Measurements from ENCODE around the gene WIPI1. TPM values are rescaled to one million over a fixed set of nuclear protein-coding genes. Genes with fewer than 3 reads are reported as not detected.
A peak's percentile ranks its signal among the peaks of the same experiment; 100 is the strongest.

WIPI1 gene
- polyA plus RNA-seq, 2 of the 4 experiments (the other 2 are of a cell fraction) = 9.5 to 19.7 TPM

GRCh38 chr17:68480885-68481284 lies 23.6 kb upstream of the WIPI1 start:
- H3K27ac ChIP-seq = no peak overlapping the region
- H3K4me3 ChIP-seq = no peak overlapping the region
- no peak overlapping the region for H3K4me2 ChIP-seq
- H3K9me3 ChIP-seq = peaks cover 3% of the 10 kb centered on the region; the same call in 2 of the 3 replicates
- FAIRE-seq (no peak), DNase-seq (ENCODE audit: low read depth in 1 of 2, low spot score in 1 of 2) (no peak), ATAC-seq (no peak)
- ChIA-PET CTCF (interaction anchor here (0.9 to 3.5 kb wide), 7 partner anchors 8 to 439 kb away, joined by 3 to 22 read pairs (median 4); no protein-coding TSS in a partner anchor), POLR2A (no interaction called here)
- no peaks in the 10 kb centered on the region for H3K4me1 ChIP-seq
- 45% methylated on average over 4 of the region's 4 CpGs for WGBS (ENCODE audit: missing lambda C conversion rate)
- TF ChIP-seq NFE2L2 (conservative IDR thresholded peaks at IDR 0.05; ENCODE audit: low read length) = no peak
- no peak for TF ChIP-seq FOSL2 (IDR thresholded peaks at IDR 0.05)
- no peak for TF ChIP-seq FOSL2 (CRISPR knock-in tag; IDR thresholded peaks at IDR 0.05)
- no peak for TF ChIP-seq NR3C1 (IDR thresholded peaks at IDR 0.05)
- no peak for TF ChIP-seq POLR2A (IDR thresholded peaks at IDR 0.05; ENCODE audit: low read length)
- TF ChIP-seq KDM1A (IDR thresholded peaks at IDR 0.05; ENCODE audit: low read depth) = no peak
- no peak for TF ChIP-seq ZC3H11A (IDR thresholded peaks at IDR 0.05)
- no peak for TF ChIP-seq RARB (CRISPR knock-in tag; IDR thresholded peaks at IDR 0.05)
- no peak for TF ChIP-seq NPAS2 (CRISPR knock-in tag; IDR thresholded peaks at IDR 0.05; ENCODE audit: borderline replicate concordance)
- no peak for TF ChIP-seq SREBF2 (IDR thresholded peaks at IDR 0.05)
- TF ChIP-seq GATA3 (IDR thresholded peaks at IDR 0.05; ENCODE audit: borderline replicate concordance) = no peak
- no peak for TF ChIP-seq MAFK (IDR thresholded peaks at IDR 0.05; ENCODE audit: partially characterized antibody)
- TF ChIP-seq, protein P1, sequence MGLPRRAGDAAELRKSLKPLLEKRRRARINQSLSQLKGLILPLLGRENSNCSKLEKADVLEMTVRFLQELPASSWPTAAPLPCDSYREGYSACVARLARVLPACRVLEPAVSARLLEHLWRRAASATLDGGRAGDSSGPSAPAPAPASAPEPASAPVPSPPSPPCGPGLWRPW (IDR thresholded peaks at IDR 0.05) = no peak
- no peak for TF ChIP-seq HEYL (CRISPR knock-in tag; IDR thresholded peaks at IDR 0.05)
- TF ChIP-seq HDAC2 (IDR thresholded peaks at IDR 0.05) = no peak

DNA sequence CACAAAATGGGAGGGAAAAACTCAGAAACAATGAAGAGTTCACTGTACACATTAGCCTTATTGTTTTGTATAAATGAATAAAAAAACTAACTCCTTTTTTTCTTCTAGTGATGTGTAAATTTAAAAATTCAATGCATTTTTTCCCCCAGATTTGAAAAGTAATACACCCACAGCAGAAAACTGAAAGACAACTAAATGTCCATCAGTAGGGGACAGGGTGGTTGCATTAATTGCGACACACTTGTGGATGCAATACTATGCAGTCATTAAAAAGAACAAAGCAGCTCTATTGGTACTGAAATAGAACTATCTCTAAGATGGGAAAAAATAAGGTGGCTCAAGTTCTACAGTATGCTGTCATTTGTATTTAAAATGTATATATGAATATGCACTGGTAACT lies 13.7 kb upstream of the WIPI1 start:
- Histone ChIP-seq H3K4me2 (no peak overlapping the region), H3K4me1 (no peaks in the 10 kb centered on the region; the same call in 2 of the 3 replicates), H3K27ac (no peak overlapping the region), H3K9me3 (peaks cover 3% of the 10 kb centered on the region; the same call in 1 of the 3 replicates), H3K4me3 (no peak overlapping the region)
- TF ChIP-seq CEBPB (IDR thresholded peaks at IDR 0.05) (peak; percentile 16 to 18; a peak in 2 of 4 replicates), BCL3 (IDR thresholded peaks at IDR 0.05) (no peak), USF2 (IDR thresholded peaks at IDR 0.05) (no peak)
- CTCF ChIA-PET = interaction anchor here (0.7 to 7.8 kb wide), 7 partner anchors 7 to 298 kb away, joined by 3 to 51 read pairs (median 4); no protein-coding TSS in a partner anchor
- ATAC-seq (no peak), FAIRE-seq (no peak), DNase-seq (ENCODE audit: low read depth in 1 of 2, low spot score in 1 of 2) (no peak)
- WGBS (ENCODE audit: missing lambda C conversion rate) = 76% methylated on average over 1 of the region's 1 CpG
- POLR2A ChIA-PET = no interaction called here

DNA sequence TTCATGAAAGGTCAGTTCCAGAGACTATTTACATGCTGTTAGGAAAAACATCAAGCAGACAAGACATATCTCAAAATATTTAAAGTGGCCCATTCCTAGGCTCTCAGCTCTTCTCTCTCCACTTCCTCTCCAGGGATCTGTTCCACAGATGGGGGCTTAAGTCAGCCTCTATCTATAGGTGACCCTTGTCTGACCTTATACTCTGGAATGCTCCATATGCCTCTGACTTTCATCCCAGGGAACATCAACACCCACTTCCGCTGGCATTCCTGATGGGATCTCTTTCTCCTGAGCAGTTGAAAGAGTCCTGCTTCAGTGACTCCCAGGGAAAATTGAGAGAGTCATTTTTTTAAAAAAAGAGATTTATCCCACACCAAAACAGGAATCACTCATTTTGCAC lies 11.5 kb upstream of the WIPI1 start:
- no peak for DNase-seq (ENCODE audit: low read depth in 1 of 2, low spot score in 1 of 2)
- Histone ChIP-seq H3K4me3 (no peak overlapping the region), H3K9me3 (peaks cover 3% of the 10 kb centered on the region; the same call in 1 of the 3 replicates), H3K4me1 (no peaks in the 10 kb centered on the region), H3K4me2 (no peak overlapping the region), H3K27ac (no peak overlapping the region)
- POLR2A ChIA-PET = no interaction called here
- FAIRE-seq = no peak
- ATAC-seq = no peak
- 74% methylated on average over 1 of the region's 1 CpG for WGBS (ENCODE audit: missing lambda C conversion rate)
- CTCF ChIA-PET = interaction anchor here (0.7 to 7.8 kb wide), 14 partner anchors 11 to 296 kb away, joined by 3 to 55 read pairs (median 4); no protein-coding TSS in a partner anchor
- TF ChIP-seq HEYL (CRISPR knock-in tag; IDR thresholded peaks at IDR 0.05) (no peak), EHMT2 (IDR thresholded peaks at IDR 0.05; ENCODE audit: low read depth) (no peak), CHD4 (IDR thresholded peaks at IDR 0.05; ENCODE audit: borderline replicate concordance) (no peak)

- CTCF ChIA-PET = interaction anchor here (0.7 to 7.8 kb wide), 15 partner anchors 10 to 295 kb away, joined by 3 to 55 read pairs (median 4); no protein-coding TSS in a partner anchor
- no peak overlapping the region for H3K4me3 ChIP-seq
- 32% methylated on average over 5 of the region's 5 CpGs for WGBS (ENCODE audit: missing lambda C conversion rate)
- FAIRE-seq (no peak), DNase-seq (ENCODE audit: low read depth in 1 of 2, low spot score in 1 of 2) (no peak), ATAC-seq (no peak)
- peaks cover 3% of the 10 kb centered on the region; the same call in 1 of the 3 replicates for H3K9me3 ChIP-seq
- no peak overlapping the region for H3K27ac ChIP-seq
- H3K4me1 ChIP-seq = no peaks in the 10 kb centered on the region
- POLR2A ChIA-PET = no interaction called here
- no peak overlapping the region for H3K4me2 ChIP-seq
- TF ChIP-seq EHF (CRISPR knock-in tag; IDR thresholded peaks at IDR 0.05) (no peak), SMC3 (IDR thresholded peaks at IDR 0.05) (no peak), PBX3 (IDR thresholded peaks at IDR 0.05) (no peak), ZSCAN20 (CRISPR knock-in tag; IDR thresholded peaks at IDR 0.05) (no peak), RFX5 (IDR thresholded peaks at IDR 0.05) (no peak), JUN (IDR thresholded peaks at IDR 0.05) (no peak), GATA3 (IDR thresholded peaks at IDR 0.05; ENCODE audit: borderline replicate concordance) (no peak)
- TF ChIP-seq, protein P2, sequence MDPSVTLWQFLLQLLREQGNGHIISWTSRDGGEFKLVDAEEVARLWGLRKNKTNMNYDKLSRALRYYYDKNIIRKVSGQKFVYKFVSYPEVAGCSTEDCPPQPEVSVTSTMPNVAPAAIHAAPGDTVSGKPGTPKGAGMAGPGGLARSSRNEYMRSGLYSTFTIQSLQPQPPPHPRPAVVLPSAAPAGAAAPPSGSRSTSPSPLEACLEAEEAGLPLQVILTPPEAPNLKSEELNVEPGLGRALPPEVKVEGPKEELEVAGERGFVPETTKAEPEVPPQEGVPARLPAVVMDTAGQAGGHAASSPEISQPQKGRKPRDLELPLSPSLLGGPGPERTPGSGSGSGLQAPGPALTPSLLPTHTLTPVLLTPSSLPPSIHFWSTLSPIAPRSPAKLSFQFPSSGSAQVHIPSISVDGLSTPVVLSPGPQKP (IDR thresholded peaks at IDR 0.05; ENCODE audit: low read depth, low read length) = no peak
- TF ChIP-seq, protein P3, sequence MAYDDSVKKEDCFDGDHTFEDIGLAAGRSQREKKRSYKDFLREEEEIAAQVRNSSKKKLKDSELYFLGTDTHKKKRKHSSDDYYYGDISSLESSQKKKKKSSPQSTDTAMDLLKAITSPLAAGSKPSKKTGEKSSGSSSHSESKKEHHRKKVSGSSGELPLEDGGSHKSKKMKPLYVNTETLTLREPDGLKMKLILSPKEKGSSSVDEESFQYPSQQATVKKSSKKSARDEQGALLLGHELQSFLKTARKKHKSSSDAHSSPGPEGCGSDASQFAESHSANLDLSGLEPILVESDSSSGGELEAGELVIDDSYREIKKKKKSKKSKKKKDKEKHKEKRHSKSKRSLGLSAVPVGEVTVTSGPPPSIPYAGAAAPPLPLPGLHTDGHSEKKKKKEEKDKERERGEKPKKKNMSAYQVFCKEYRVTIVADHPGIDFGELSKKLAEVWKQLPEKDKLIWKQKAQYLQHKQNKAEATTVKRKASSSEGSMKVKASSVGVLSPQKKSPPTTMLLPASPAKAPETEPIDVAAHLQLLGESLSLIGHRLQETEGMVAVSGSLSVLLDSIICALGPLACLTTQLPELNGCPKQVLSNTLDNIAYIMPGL (CRISPR knock-in tag; IDR thresholded peaks at IDR 0.05; ENCODE audit: borderline replicate concordance) = no peak
Observed at GRCh38 chr17:68468334-68468733, 11.0 kb upstream of the WIPI1 start.
